H1 (cell line): Measurements from ENCODE around the gene IDI1. TPM values are rescaled to one million over a fixed set of nuclear protein-coding genes. Genes with fewer than 3 reads are reported as not detected.

Experiments
- ATF3 ChIP-seq: IDR thresholded peaks from 2 replicates; pipeline ENCODE4 v1.6.1; 2011; ENCODE audit warnings: low read depth, mild to moderate bottlenecking, low read length; ENCODE audit not compliant: insufficient read depth
- SUZ12 ChIP-seq: fragments of 200-600 bp; sonication (generic); IDR thresholded peaks from 2 replicates; pipeline ENCODE4 v1.6.1; 2012; ENCODE audit warnings: mild to moderate bottlenecking, inconsistent platforms, low read length, moderate library complexity, mixed read lengths
- polyA plus RNA-seq, 7 experiments: library from polyadenylated mRNA; depleted of rRNA in 3 of 7; stranded (reverse) in 5 of 7; unstranded in 2 of 7; fragments of >200 nt in 5 of 7; fragments of 200-250 nt in 2 of 7; gene quantifications; 1 replicate in 5 of 7; 2 replicates in 1 of 7; 4 replicates in 1 of 7; pipeline versions ENCODE4 v1.2.1 to v1.2.3, GENCODE V29; 2011 to 2013; ENCODE audit warnings: missing spikeins in 2 of 7, mixed read lengths in 2 of 7
- total RNA-seq: library from RNA; stranded (reverse); fragmentation: NEBNext Ultra II Directional; extraction: Animal tissue kit (Norgen Biotek cat#: 25700); gene quantifications from 2 replicates; pipeline ENCODE4 v1.2.1, GENCODE V29; 2021

IDI1 gene
- total and polyA plus RNA-seq, 2 of the 8 experiments (the other 6 are each of a cell fraction or from before 2014, with no cell fraction given): 35.3 to 56.6 TPM

DNA sequence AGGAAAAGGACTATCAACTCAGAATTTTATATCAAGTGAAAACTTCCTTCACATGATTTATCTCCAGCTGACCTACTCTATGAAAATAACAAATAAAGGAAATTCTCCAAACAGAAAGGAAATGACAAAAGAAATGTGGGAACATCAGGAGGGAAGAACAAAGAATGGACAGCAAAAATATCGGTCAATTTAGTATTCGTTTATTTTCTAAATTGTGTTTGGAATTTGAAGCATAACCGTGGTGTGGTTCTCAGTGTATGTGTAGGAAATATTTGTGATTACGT is 16.0 kb upstream of the IDI1 start (continued):
- TF ChIP-seq SUZ12: no peak
- no peak for TF ChIP-seq ATF3
- TF ChIP-seq, all 59 proteins: peak for 0
